Ramos (cell line): Measurements from ENCODE around the gene EPB41L1.

ENCODE experiments used
- in situ Hi-C: fragments of 300-500 bp; cut with MboI; formaldehyde crosslinking; loops from one replicate; pipeline ENCODE4 v1.14.3; 2022; ENCODE audit warnings: low sequenced_read_pairs; ENCODE audit not compliant: unreplicated experiment

Gene EPB41L1

GRCh38 chr20:36122931-36123288 is 31.6 kb upstream of the EPB41L1 start:
- in situ Hi-C loops, result no loop called here

- in situ Hi-C loops, result no loop called here
Observed at GRCh38 chr20:36125097-36125496, 29.4 kb upstream of the EPB41L1 start.

GRCh38 chr20:36126836-36127527 is 27.6 kb upstream of the EPB41L1 start:
- in situ Hi-C loops, result no loop called here

GRCh38 chr20:36128463-36129159 is 25.9 kb upstream of the EPB41L1 start:
- in situ Hi-C loops, result no loop called here

- in situ Hi-C loops, result no loop called here
Observed at GRCh38 chr20:36129160-36129543, 25.4 kb upstream of the EPB41L1 start.

GRCh38 chr20:36130390-36130789 is 24.1 kb upstream of the EPB41L1 start:
- in situ Hi-C loops, result no loop called here

- in situ Hi-C loops, result no loop called here
Observed at GRCh38 chr20:36132802-36133211, 21.7 kb upstream of the EPB41L1 start.

GRCh38 chr20:36133821-36134220 is 20.7 kb upstream of the EPB41L1 start:
- in situ Hi-C loops, result no loop called here

GRCh38 chr20:36135159-36135558 is 19.4 kb upstream of the EPB41L1 start:
- in situ Hi-C loops, result loop anchor here (5.0 kb wide), 1 partner anchor 138 kb away; no protein-coding TSS in a partner anchor

- in situ Hi-C loops, result loop anchor here (5.0 kb wide), 1 partner anchor 139 kb away; no protein-coding TSS in a partner anchor
Observed at GRCh38 chr20:36135821-36136220, 18.7 kb upstream of the EPB41L1 start.

GRCh38 chr20:36137313-36137712 is 17.2 kb upstream of the EPB41L1 start:
- in situ Hi-C loops, result loop anchor here (5.0 kb wide), 1 partner anchor 140 kb away; no protein-coding TSS in a partner anchor

GRCh38 chr20:36141310-36141709 is 13.2 kb upstream of the EPB41L1 start:
- in situ Hi-C loops, result no loop called here

GRCh38 chr20:36144336-36144735 is 10.2 kb upstream of the EPB41L1 start:
- in situ Hi-C loops, result no loop called here

- in situ Hi-C loops, result no loop called here
Observed at GRCh38 chr20:36145877-36146707, 8.4 kb upstream of the EPB41L1 start.

GRCh38 chr20:36147690-36148089 is 6.8 kb upstream of the EPB41L1 start:
- in situ Hi-C loops, result no loop called here

- in situ Hi-C loops, result no loop called here
Observed at GRCh38 chr20:36148439-36148838, 6.1 kb upstream of the EPB41L1 start.

- in situ Hi-C loops, result no loop called here
Observed at GRCh38 chr20:36149012-36149411, 5.5 kb upstream of the EPB41L1 start.

- in situ Hi-C loops, result no loop called here
Observed at GRCh38 chr20:36149469-36149868, 5.1 kb upstream of the EPB41L1 start.

- in situ Hi-C loops, result no loop called here
Observed at GRCh38 chr20:36150489-36150846, 4.1 kb upstream of the EPB41L1 start.

- in situ Hi-C loops, result no loop called here
Observed at GRCh38 chr20:36150847-36151539, 3.5 kb upstream of the EPB41L1 start.
